Mesothelial cell of epicardium (in vitro differentiated cells): Measurements from ENCODE around the gene UTP25. TPM values are rescaled to one million over a fixed set of nuclear protein-coding genes. Genes with fewer than 3 reads are reported as not detected.
"Not testable (repeated sequence)": the region's sequence is repeated elsewhere in the genome, so short reads cannot be mapped to it uniquely, and the experiment has no call there.

Source experiments
- DNase-seq, 2 experiments: peaks; one replicate each; pipeline ENCODE4 v3.0.0; 2021; ENCODE audit warnings: low spot score in 2 of 2; ENCODE audit not compliant: unreplicated experiment in 2 of 2
- H3K27ac Mint-ChIP-seq: 2 replicates; pipeline ENCODE4 v1.8.0; 2021; ENCODE audit warnings: mixed read lengths
- H3K27me3 Mint-ChIP-seq: 2 replicates; pipeline ENCODE4 v1.8.0; 2021; ENCODE audit warnings: low read depth, mixed read lengths
- H3K36me3 Mint-ChIP-seq: 2 replicates; pipeline ENCODE4 v1.8.0; 2021; ENCODE audit warnings: mixed read lengths
- H3K4me1 Mint-ChIP-seq: 2 replicates; pipeline ENCODE4 v1.8.0; 2021; ENCODE audit warnings: mixed read lengths
- H3K4me3 Mint-ChIP-seq: 2 replicates; pipeline ENCODE4 v1.8.0; 2021; ENCODE audit warnings: mild to moderate bottlenecking, moderate library complexity, mixed read lengths
- H3K9me3 Mint-ChIP-seq: 2 replicates; pipeline ENCODE4 v1.8.0; 2021; ENCODE audit warnings: mixed read lengths
- CTCF ChIP-seq: fragments of 200-600 bp; sonication (generic); IDR thresholded peaks from one replicate; pipeline ENCODE4 v1.5.0; 2021; ENCODE audit warnings: antibody characterized with exemption; ENCODE audit not compliant: unreplicated experiment
- total RNA-seq: library from RNA; stranded (reverse); gene quantifications from 3 replicates; pipeline ENCODE4 v1.2.1, GENCODE V29; 2021

UTP25 gene
- total RNA-seq, 1 donor from 2014 or later, result 9.7 TPM

GRCh38 chr1:209895709-209896108 is 67.9 kb downstream of the UTP25 start:
- H3K36me3 Mint-ChIP-seq, result no peaks in the 10 kb centered on the region
- no peaks in the 10 kb centered on the region for H3K4me1 Mint-ChIP-seq
- H3K9me3 Mint-ChIP-seq, result no peaks in the 10 kb centered on the region
- peaks cover 8% of the 10 kb centered on the region for H3K27me3 Mint-ChIP-seq
- DNase-seq, result no peak
- no peak overlapping the region for H3K4me3 Mint-ChIP-seq
- H3K27ac Mint-ChIP-seq, result no peak overlapping the region
- TF ChIP-seq CTCF, result no peak

DNA sequence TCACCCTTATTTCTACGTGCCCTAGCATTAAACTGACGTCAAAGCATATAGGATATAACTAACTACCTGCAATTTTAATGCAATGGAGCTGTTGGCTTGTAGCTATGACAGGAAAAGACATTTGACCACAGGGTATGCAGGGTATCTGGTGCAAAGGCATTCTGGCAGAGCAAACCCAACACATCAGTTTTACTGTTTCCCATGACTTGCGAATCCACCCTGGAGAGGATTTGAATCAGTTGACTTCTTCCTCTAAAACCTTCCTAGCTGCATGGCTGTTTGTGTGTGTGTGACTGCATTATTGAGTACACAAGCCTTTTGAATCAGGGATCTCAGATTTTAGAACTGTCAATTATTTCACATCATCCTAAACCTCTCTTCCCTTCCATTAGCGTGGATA is 68.6 kb downstream of the UTP25 start:
- DNase-seq, result no peak
- Mint-ChIP-seq H3K36me3 (no peaks in the 10 kb centered on the region), H3K27me3 (peaks cover 11% of the 10 kb centered on the region), H3K4me1 (no peaks in the 10 kb centered on the region), H3K9me3 (no peaks in the 10 kb centered on the region), H3K27ac (no peak overlapping the region), H3K4me3 (no peak overlapping the region)
- no peak for TF ChIP-seq CTCF

DNA sequence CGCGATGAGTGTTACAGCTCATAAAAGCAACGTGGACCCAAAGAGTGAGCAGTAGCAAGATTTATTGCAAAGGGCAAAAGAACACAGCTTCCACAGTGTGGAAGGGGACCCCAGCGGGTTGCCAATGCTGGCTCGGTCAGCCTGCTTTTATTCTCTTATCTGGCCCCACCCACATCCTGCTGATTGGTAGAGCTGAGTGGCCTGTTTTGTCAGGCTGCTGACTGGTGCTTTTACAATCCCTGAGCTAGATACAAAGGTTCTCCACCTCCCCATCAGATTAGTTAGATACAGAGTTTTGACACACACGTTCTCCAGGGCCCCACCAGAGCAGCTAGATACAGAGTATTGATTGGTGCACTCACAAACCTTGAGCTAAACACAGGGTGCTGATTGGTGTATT is 70.5 kb downstream of the UTP25 start:
- not testable (repeated sequence) for H3K4me1 Mint-ChIP-seq, H3K27ac Mint-ChIP-seq, H3K4me3 Mint-ChIP-seq, H3K9me3 Mint-ChIP-seq, H3K36me3 Mint-ChIP-seq, DNase-seq
- H3K27me3 Mint-ChIP-seq, result peaks cover 11% of the 10 kb centered on the region

DNA sequence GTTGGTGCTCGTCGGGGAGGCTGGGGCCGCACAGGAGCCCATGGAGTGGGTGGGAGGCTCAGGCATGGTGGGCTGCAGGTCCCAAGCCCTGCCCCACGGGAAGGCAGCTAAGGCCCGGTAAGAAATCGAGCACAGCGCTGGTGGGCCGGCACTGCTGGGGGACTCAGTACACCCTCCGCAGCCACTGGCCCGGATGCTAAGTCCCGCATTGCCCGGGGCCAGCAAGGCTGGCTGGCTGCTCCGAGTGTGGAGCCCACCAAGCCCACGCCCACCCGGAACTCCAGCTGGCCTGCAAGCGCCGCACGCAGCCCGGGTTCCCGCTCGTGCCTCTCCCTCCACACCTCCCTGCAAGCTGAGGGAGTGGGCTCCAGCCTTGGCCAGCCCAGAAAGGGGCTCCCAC is 71.1 kb downstream of the UTP25 start:
- DNase-seq, H3K9me3 Mint-ChIP-seq: not testable (repeated sequence)
- H3K27me3 Mint-ChIP-seq, result peaks cover 11% of the 10 kb centered on the region

GRCh38 chr1:209899948-209900347 is 72.2 kb downstream of the UTP25 start:
- H3K4me1 Mint-ChIP-seq, result no peaks in the 10 kb centered on the region
- no peak for TF ChIP-seq CTCF
- no peak overlapping the region for H3K4me3 Mint-ChIP-seq
- H3K9me3 Mint-ChIP-seq, result no peaks in the 10 kb centered on the region
- H3K36me3 Mint-ChIP-seq, result no peaks in the 10 kb centered on the region
- no peak for DNase-seq
- peaks cover 13% of the 10 kb centered on the region for H3K27me3 Mint-ChIP-seq
- H3K27ac Mint-ChIP-seq, result no peak overlapping the region

More for the DNA sequence above, 71.1 kb downstream of the UTP25 start:
- not testable (repeated sequence) for H3K4me3 Mint-ChIP-seq, H3K36me3 Mint-ChIP-seq, H3K27ac Mint-ChIP-seq, H3K4me1 Mint-ChIP-seq

DNA sequence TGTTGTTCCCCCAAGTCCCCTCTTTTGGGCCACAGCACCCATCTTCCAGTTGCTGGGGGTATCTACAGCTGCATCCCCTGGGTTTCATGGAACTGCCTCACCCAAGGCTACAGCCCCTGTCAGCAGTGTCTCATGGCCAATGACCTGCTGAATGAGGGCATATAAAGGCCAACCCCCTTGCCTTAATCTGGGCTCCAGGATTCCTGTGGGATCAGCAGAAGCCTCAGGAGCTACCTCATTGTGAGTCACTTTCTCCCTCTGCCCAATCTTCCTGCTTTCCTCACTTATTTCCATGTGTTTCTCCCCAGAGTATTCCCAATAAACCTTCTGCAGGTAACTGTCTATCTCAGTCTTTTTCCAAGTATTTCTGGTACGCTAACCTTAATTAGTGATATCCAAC is 73.0 kb downstream of the UTP25 start:
- Mint-ChIP-seq H3K4me3 (no peak overlapping the region), H3K4me1 (no peaks in the 10 kb centered on the region), H3K27me3 (peaks cover 15% of the 10 kb centered on the region), H3K9me3 (peaks cover 4% of the 10 kb centered on the region), H3K27ac (no peak overlapping the region), H3K36me3 (no peaks in the 10 kb centered on the region)
- no peak for DNase-seq
- TF ChIP-seq CTCF, result no peak

DNA sequence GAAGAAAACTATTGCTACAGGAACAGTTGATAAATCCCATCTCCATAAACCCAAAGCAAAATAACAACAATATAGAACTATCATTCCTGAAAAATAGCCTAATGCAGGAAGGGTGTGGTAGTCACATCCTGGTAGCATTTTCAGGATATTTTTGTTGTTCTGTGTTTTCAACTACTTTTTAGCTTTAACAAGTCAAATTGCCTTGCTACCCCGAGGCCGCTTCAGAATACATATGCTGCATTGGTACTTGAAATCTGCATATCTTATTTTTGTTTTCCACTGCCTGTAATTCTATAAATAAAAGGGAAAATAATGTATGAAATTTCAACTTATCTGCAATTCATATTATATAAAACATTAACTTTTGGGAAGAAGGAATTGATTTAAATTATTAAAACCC is 73.4 kb downstream of the UTP25 start:
- Mint-ChIP-seq H3K27ac (no peak overlapping the region), H3K4me3 (no peak overlapping the region), H3K9me3 (peaks cover 8% of the 10 kb centered on the region), H3K27me3 (peaks cover 18% of the 10 kb centered on the region), H3K4me1 (no peaks in the 10 kb centered on the region), H3K36me3 (no peaks in the 10 kb centered on the region)
- no peak for TF ChIP-seq CTCF
- no peak for DNase-seq

GRCh38 chr1:209904774-209905173 is 77.0 kb downstream of the UTP25 start:
- peaks cover 22% of the 10 kb centered on the region for H3K27me3 Mint-ChIP-seq
- not testable (repeated sequence) for H3K4me3 Mint-ChIP-seq, H3K27ac Mint-ChIP-seq, H3K36me3 Mint-ChIP-seq, DNase-seq, H3K4me1 Mint-ChIP-seq
- H3K9me3 Mint-ChIP-seq, result peaks cover 17% of the 10 kb centered on the region
